Naive thymus-derived CD4-positive, alpha-beta T cell (primary cell): ENCODE measurements around the gene OR10A6. TPM values are rescaled to one million over a fixed set of nuclear protein-coding genes. Genes with fewer than 3 reads are reported as not detected.

Source experiments
- ATAC-seq: fragments of 150-1000 bp; cut with Tn5 transposase; 2 replicates; pipeline ENCODE4 v1.10.0; 2021; ENCODE audit warnings: mild to moderate bottlenecking, moderate library complexity
- CTCF ChIA-PET: fragments of 350-600 bp; sonication (Branson Sonifier 250); formaldehyde crosslinking; loops from one replicate; lab custom pipeline; 2021; ENCODE audit warnings: antibody characterized with exemption; lab: Charles Lee
- POLR2A ChIA-PET: fragments of 350-600 bp; sonication (Branson Sonifier 250); formaldehyde crosslinking; loops from one replicate; lab custom pipeline; 2021; ENCODE audit warnings: antibody characterized with exemption, inconsistent platforms; lab: Charles Lee
- DNase-seq, 9 donors: peaks; one replicate each; pipeline versions ENCODE4 v3.0.0 to v3.0.0-alpha.2; 2020 to 2022; ENCODE audit warnings: mixed read lengths in 1 of 9
- H3K27ac ChIP-seq: one replicate; pipeline ENCODE4 v1.7.0; 2013; ENCODE audit warnings: mild to moderate bottlenecking, low read depth, low read length, moderate library complexity
- H3K27me3 ChIP-seq, 2 donors: one replicate each; pipeline ENCODE4 v1.7.0; 2013; ENCODE audit warnings: low read length in 2 of 2, mild to moderate bottlenecking in 2 of 2, moderate library complexity in 2 of 2; ENCODE audit not compliant: control insufficient read depth in 2 of 2, insufficient read depth in 2 of 2
- H3K36me3 ChIP-seq, 3 experiments: 1 replicate in 2 of 3; 2 replicates in 1 of 3; pipeline ENCODE4 v1.7.0; 2013; ENCODE audit warnings: low read length in 3 of 3, mild to moderate bottlenecking in 3 of 3, moderate library complexity in 1 of 3; ENCODE audit not compliant: insufficient read depth in 3 of 3, control insufficient read depth in 2 of 3
- H3K4me1 ChIP-seq, 2 donors: one replicate each; pipeline ENCODE4 v1.7.0; 2013; ENCODE audit warnings: low read length in 2 of 2, mild to moderate bottlenecking in 2 of 2, moderate library complexity in 1 of 2; ENCODE audit not compliant: control insufficient read depth in 2 of 2, insufficient read depth in 2 of 2
- H3K4me3 ChIP-seq: 2 replicates; pipeline ENCODE4 v1.7.0; 2013; ENCODE audit warnings: mild to moderate bottlenecking, low read length
- H3K9me3 ChIP-seq, 3 experiments: 1 replicate in 2 of 3; 2 replicates in 1 of 3; pipeline ENCODE4 v1.7.0; 2013; ENCODE audit warnings: low read length in 3 of 3; ENCODE audit not compliant: control insufficient read depth in 2 of 3
- H3K27ac Mint-ChIP-seq, 9 donors: one replicate each; pipeline ENCODE4 v1.8.0; 2020 to 2022; ENCODE audit warnings: mixed read lengths in 9 of 9, mild to moderate bottlenecking in 8 of 9, moderate library complexity in 5 of 9, inconsistent platforms in 2 of 9
- H3K27me3 Mint-ChIP-seq, 5 donors: one replicate each; pipeline ENCODE4 v1.8.0; 2021 to 2022; ENCODE audit warnings: mixed read lengths in 5 of 5, mild to moderate bottlenecking in 1 of 5
- H3K36me3 Mint-ChIP-seq, 5 donors: one replicate each; pipeline ENCODE4 v1.8.0; 2020 to 2022; ENCODE audit warnings: mixed read lengths in 5 of 5, mild to moderate bottlenecking in 3 of 5, inconsistent platforms in 1 of 5
- H3K4me1 Mint-ChIP-seq, 7 donors: one replicate each; pipeline ENCODE4 v1.8.0; 2020 to 2022; ENCODE audit warnings: mixed read lengths in 7 of 7, mild to moderate bottlenecking in 3 of 7, inconsistent platforms in 1 of 7
- H3K4me3 Mint-ChIP-seq, 10 donors: one replicate each; pipeline ENCODE4 v1.8.0; 2020 to 2022; ENCODE audit warnings: mild to moderate bottlenecking in 10 of 10, mixed read lengths in 10 of 10, moderate library complexity in 6 of 10, inconsistent platforms in 2 of 10
- H3K9me3 Mint-ChIP-seq, 11 donors: one replicate each; pipeline ENCODE4 v1.8.0; 2020 to 2022; ENCODE audit warnings: mixed read lengths in 11 of 11, mild to moderate bottlenecking in 4 of 11, inconsistent platforms in 1 of 11, moderate library complexity in 1 of 11
- intact Hi-C, 2 donors: fragments of 100-400 bp; cut with micrococcal nuclease; formaldehyde crosslinking; loops; one replicate each; pipeline ENCODE4 v1.15.1; 2023
- polyA plus RNA-seq, 2 donors: library from polyadenylated mRNA; unstranded; fragments of 300-500 nt; fragmentation: Illumina TruSeq; gene quantifications; one replicate each; pipeline ENCODE4 v1.2.3, GENCODE V29; 2021
- total RNA-seq, 6 experiments: library from RNA in 5 of 6; stranded (reverse) in 5 of 6; gene quantifications; 1 replicate in 5 of 6; 2 replicates in 1 of 6; pipeline ENCODE4 v1.2.3 and lab custom pipeline; 2021 to 2026

OR10A6 gene
- total and polyA plus RNA-seq, 7 experiments from 2014 or later, result not detected

GRCh38 chr11:7896009-7896785 is 34.9 kb downstream of the OR10A6 start:
- no peak for DNase-seq
- CTCF ChIA-PET, result no interaction called here

GRCh38 chr11:7894251-7894650 is 36.8 kb downstream of the OR10A6 start:
- H3K4me1 Mint-ChIP-seq, result peaks cover 0 to 7% (median 3%) of the 10 kb centered on the region in 7 donors
- H3K27me3 Mint-ChIP-seq, result peaks cover 4 to 21% (median 8%) of the 10 kb centered on the region in 5 donors
- H3K27me3 ChIP-seq, result no peaks in the 10 kb centered on the region
- DNase-seq, result no peak
- no peaks in the 10 kb centered on the region for H3K9me3 ChIP-seq
- no peaks in the 10 kb centered on the region for H3K36me3 ChIP-seq
- H3K4me1 ChIP-seq, result no peaks in the 10 kb centered on the region
- no peak overlapping the region for H3K4me3 ChIP-seq
- no peak for ATAC-seq
- no peaks in the 10 kb centered on the region for H3K36me3 Mint-ChIP-seq
- H3K27ac Mint-ChIP-seq, result no peak overlapping the region
- no peak overlapping the region for H3K27ac ChIP-seq
- ChIA-PET CTCF (interaction anchor here (0.8 to 3.2 kb wide), 3 partner anchors 92 to 204 kb away, joined by 3 to 25 read pairs (median 12); partner anchors contain the start of gene EIF3F), POLR2A (interaction anchor here (1.0 to 2.8 kb wide), 2 partner anchors 92 kb away, joined by 3 to 9 read pairs; partner anchors contain the start of gene EIF3F)
- peaks cover 0 to 11% (median 2%) of the 10 kb centered on the region in 11 donors for H3K9me3 Mint-ChIP-seq
- intact Hi-C loops, result no loop called here
- H3K4me3 Mint-ChIP-seq, result no peak overlapping the region

More at GRCh38 chr11:7896009-7896785, 34.9 kb downstream of the OR10A6 start:
- Mint-ChIP-seq H3K9me3 (peaks cover 0 to 13% (median 4%) of the 10 kb centered on the region in 11 donors), H3K36me3 (no peaks in the 10 kb centered on the region), H3K27me3 (peaks cover 2 to 15% (median 8%) of the 10 kb centered on the region in 5 donors), H3K27ac (no peak overlapping the region), H3K4me3 (no peak overlapping the region), H3K4me1 (peaks cover 0 to 7% (median 1%) of the 10 kb centered on the region in 7 donors)
- no peak overlapping the region for H3K4me3 ChIP-seq
- no peaks in the 10 kb centered on the region for H3K4me1 ChIP-seq
- POLR2A ChIA-PET, result no interaction called here
- H3K9me3 ChIP-seq, result no peaks in the 10 kb centered on the region
- ATAC-seq, result no peak
- no peaks in the 10 kb centered on the region for H3K36me3 ChIP-seq
- H3K27ac ChIP-seq, result no peak overlapping the region
- intact Hi-C loops, result no loop called here
- H3K27me3 ChIP-seq, result no peaks in the 10 kb centered on the region

- DNase-seq (no peak), ATAC-seq (no peak)
- H3K36me3 Mint-ChIP-seq, result no peaks in the 10 kb centered on the region
- H3K27me3 Mint-ChIP-seq, result peaks cover 5 to 22% (median 6%) of the 10 kb centered on the region in 5 donors
- Histone ChIP-seq H3K36me3 (no peaks in the 10 kb centered on the region), H3K4me1 (no peaks in the 10 kb centered on the region), H3K4me3 (no peak overlapping the region), H3K27me3 (no peaks in the 10 kb centered on the region), H3K27ac (no peak overlapping the region), H3K9me3 (no peaks in the 10 kb centered on the region)
- peaks cover 0 to 7% (median 3%) of the 10 kb centered on the region in 7 donors for H3K4me1 Mint-ChIP-seq
- H3K9me3 Mint-ChIP-seq, result peaks cover 0 to 7% (median 0%) of the 10 kb centered on the region in 11 donors
- intact Hi-C loops, result loop anchor here in 1 of 2 donors (2.0 kb wide), 1 partner anchor 205 kb away; no protein-coding TSS in a partner anchor
- no peak overlapping the region for H3K4me3 Mint-ChIP-seq
- ChIA-PET POLR2A (interaction anchor here (2.8 kb wide), 1 partner anchor 93 kb away, joined by 9 read pairs; the partner anchor contains the start of gene EIF3F), CTCF (interaction anchor here (1.0 to 3.2 kb wide), 4 partner anchors 90 to 205 kb away, joined by 3 to 25 read pairs (median 8); partner anchors contain the start of gene EIF3F)
- no peak overlapping the region for H3K27ac Mint-ChIP-seq
Measured at GRCh38 chr11:7893796-7894195, 37.3 kb downstream of the OR10A6 start.

GRCh38 chr11:7892840-7893254 is 38.2 kb downstream of the OR10A6 start:
- H3K27ac Mint-ChIP-seq, result no peak overlapping the region
- Histone ChIP-seq H3K27ac (no peak overlapping the region), H3K4me1 (no peaks in the 10 kb centered on the region), H3K27me3 (no peaks in the 10 kb centered on the region), H3K4me3 (no peak overlapping the region), H3K36me3 (no peaks in the 10 kb centered on the region), H3K9me3 (no peaks in the 10 kb centered on the region)
- ChIA-PET CTCF (interaction anchor here (0.9 to 3.2 kb wide), 6 partner anchors 91 to 322 kb away, joined by 3 to 25 read pairs (median 4); partner anchors contain the start of gene EIF3F), POLR2A (interaction anchor here (0.6 to 2.8 kb wide), 2 partner anchors 76 to 94 kb away, joined by 3 to 9 read pairs; partner anchors contain the start of gene EIF3F)
- H3K36me3 Mint-ChIP-seq, result no peaks in the 10 kb centered on the region
- intact Hi-C loops, result loop anchor here (1.0 to 2.0 kb wide), 2 partner anchors 94 to 206 kb away; partner anchors contain the start of gene EIF3F (in 2 of the 2)
- peak in 6 of 9 donors; percentile 26 to 46 (median 40) for DNase-seq
- H3K27me3 Mint-ChIP-seq, result peaks cover 4 to 22% (median 9%) of the 10 kb centered on the region in 5 donors
- peak; percentile 67 for ATAC-seq
- H3K4me3 Mint-ChIP-seq, result no peak overlapping the region
- peaks cover 0 to 7% (median 3%) of the 10 kb centered on the region in 7 donors for H3K4me1 Mint-ChIP-seq
- H3K9me3 Mint-ChIP-seq, result peaks cover 0 to 5% (median 0%) of the 10 kb centered on the region in 11 donors

GRCh38 chr11:7892059-7892699 is 38.9 kb downstream of the OR10A6 start:
- no peak overlapping the region for H3K4me3 Mint-ChIP-seq
- Histone ChIP-seq H3K4me3 (no peak overlapping the region), H3K27me3 (no peaks in the 10 kb centered on the region), H3K4me1 (no peaks in the 10 kb centered on the region), H3K9me3 (no peaks in the 10 kb centered on the region), H3K36me3 (no peaks in the 10 kb centered on the region), H3K27ac (no peak overlapping the region)
- no peak overlapping the region for H3K27ac Mint-ChIP-seq
- H3K4me1 Mint-ChIP-seq, result peaks cover 0 to 7% (median 3%) of the 10 kb centered on the region in 7 donors
- H3K27me3 Mint-ChIP-seq, result peaks cover 4 to 18% (median 9%) of the 10 kb centered on the region in 5 donors
- H3K9me3 Mint-ChIP-seq, result peaks cover 0 to 5% (median 0%) of the 10 kb centered on the region in 11 donors
- ChIA-PET POLR2A (interaction anchor here (2.8 kb wide), 1 partner anchor 94 kb away, joined by 9 read pairs; the partner anchor contains the start of gene EIF3F), CTCF (interaction anchor here (0.9 to 3.2 kb wide), 4 partner anchors 94 to 321 kb away, joined by 3 to 25 read pairs (median 8); partner anchors contain the start of gene EIF3F)
- intact Hi-C loops, result loop anchor here (1.0 to 2.0 kb wide), 2 partner anchors 95 to 207 kb away; partner anchors contain the start of gene EIF3F (in 2 of the 2)
- no peaks in the 10 kb centered on the region for H3K36me3 Mint-ChIP-seq
- ATAC-seq (no peak), DNase-seq (no peak)
